K562 (cell line): ENCODE data around the gene TBC1D1. TPM values are rescaled to one million over a fixed set of nuclear protein-coding genes. Genes with fewer than 3 reads are reported as not detected.

ENCODE experiments used
- ATAC-seq: fragments of 200-7000 bp; cut with Tn5 transposase; 3 replicates; pipeline ENCODE4 v1.9.1; 2020; ENCODE audit warnings: moderate library complexity
- BruUV-seq: library from RNA; stranded (reverse); fragments of 400-500 nt; replicated peaks from 2 replicates; lab custom pipeline; 2021; lab: Mats Ljungman, UMichigan
- CTCF ChIA-PET: fragments of 300-600 bp; formaldehyde crosslinking; extraction: SDS; loops from one replicate; lab custom pipeline; 2021; ENCODE audit warnings: low intra/inter-chr PET ratio; lab: Yijun Ruan, JAX
- POLR2A ChIA-PET: fragments of 300-600, 350-650 bp; sonication (Branson Sonifier 250); formaldehyde crosslinking; extraction: SDS; loops from one replicate; lab custom pipeline; 2021; ENCODE audit warnings: antibody characterized with exemption, inconsistent platforms; lab: Yijun Ruan, JAX
- DNase-seq, 4 experiments: peaks; one replicate each; pipeline versions ENCODE4 v3.0.0 to v3.0.0-alpha.2; 2011 to 2018; ENCODE audit warnings: low spot score in 3 of 4, mixed read lengths in 3 of 4; ENCODE audit errors: extremely low read depth in 1 of 4
- FAIRE-seq: peaks from 2 replicates; lab custom pipeline; 2011; peaks lifted over from hg19 to GRCh38; lab: Jason Lieb, UNC
- H2AFZ ChIP-seq: 2 replicates; pipeline ENCODE4 v1.6.0; 2011; ENCODE audit warnings: low read depth, low read length, control low read depth, inconsistent platforms
- H3K27ac ChIP-seq: fragments of 200-600 bp; 3 replicates; pipeline ENCODE4 v1.8.0; 2011; ENCODE audit warnings: low read depth, mild to moderate bottlenecking, control low read depth, inconsistent platforms, low read length, moderate library complexity, mixed read lengths; ENCODE audit errors: extremely low read depth
- H3K27me3 ChIP-seq, 2 experiments: fragments of 300-600 bp in 1 of 2; 2 replicates in 1 of 2; 3 replicates in 1 of 2; pipeline versions ENCODE4 v1.6.0 to v1.8.0; 2011; ENCODE audit warnings: inconsistent platforms in 2 of 2, low read length in 2 of 2, mild to moderate bottlenecking in 1 of 2, mixed read lengths in 1 of 2, moderate library complexity in 1 of 2; ENCODE audit not compliant: control insufficient read depth in 2 of 2, insufficient read depth in 2 of 2
- H3K36me3 ChIP-seq: fragments of 300-600 bp; 3 replicates; pipeline ENCODE4 v1.8.0; 2011; ENCODE audit warnings: mild to moderate bottlenecking, low read length, inconsistent platforms; ENCODE audit not compliant: control insufficient read depth, insufficient read depth
- H3K4me1 ChIP-seq, 2 experiments: fragments of 200-600 bp in 1 of 2; replicated peaks in 1 of 2; 2 replicates in 1 of 2; 3 replicates in 1 of 2; pipeline versions ENCODE4 v1.5.1 to v1.8.0; 2011; ENCODE audit warnings: inconsistent platforms in 2 of 2, low read length in 2 of 2, mild to moderate bottlenecking in 1 of 2, mixed read lengths in 1 of 2, moderate library complexity in 1 of 2; ENCODE audit not compliant: control insufficient read depth in 2 of 2, insufficient read depth in 2 of 2
- H3K4me2 ChIP-seq: 2 replicates; pipeline ENCODE4 v1.6.1; 2011; ENCODE audit warnings: low read length, control low read depth, inconsistent platforms, mixed read lengths; ENCODE audit not compliant: insufficient read depth
- H3K4me3 ChIP-seq: fragments of 200-600 bp; sonication (generic), shearing (Covaris generic); 2 replicates; pipeline ENCODE4 v1.5.1; 2016; ENCODE audit warnings: control low read depth, inconsistent platforms
- H3K79me2 ChIP-seq: fragments of 200-600 bp; 3 replicates; pipeline ENCODE4 v1.8.0; 2011; ENCODE audit warnings: low read length, inconsistent platforms; ENCODE audit not compliant: control insufficient read depth, insufficient read depth
- H3K9ac ChIP-seq, 2 experiments: 2 replicates each; pipeline versions ENCODE4 v1.6.0 to v1.6.1; 2011; ENCODE audit warnings: low read depth in 2 of 2, low read length in 2 of 2, control low read depth in 1 of 2, inconsistent platforms in 1 of 2, mild to moderate bottlenecking in 1 of 2, mixed read lengths in 1 of 2; ENCODE audit not compliant: insufficient read depth in 1 of 2
- H3K9me1 ChIP-seq: one replicate; pipeline ENCODE4 v1.6.0; 2011; ENCODE audit warnings: inconsistent platforms, mild to moderate bottlenecking, low read length, moderate library complexity; ENCODE audit not compliant: control insufficient read depth, insufficient read depth
- H3K9me3 ChIP-seq: replicated peaks from 2 replicates; pipeline ENCODE4 v1.5.1; 2011; ENCODE audit warnings: low read depth, low read length, inconsistent platforms; ENCODE audit not compliant: control insufficient read depth, insufficient read depth
- H4K20me1 ChIP-seq: replicated peaks from 2 replicates; pipeline ENCODE4 v1.6.1; 2011; ENCODE audit warnings: low read length, inconsistent platforms, mixed read lengths; ENCODE audit not compliant: control insufficient read depth, insufficient read depth
- ARNT ChIP-seq, 2 experiments: fragments of 450-650 bp; IDR thresholded peaks; 2 replicates each; pipeline ENCODE4 v1.6.1; 2016; ENCODE audit warnings: mild to moderate bottlenecking in 1 of 2
- BRD9 ChIP-seq: fragments of 450-650 bp; IDR thresholded peaks from 2 replicates; pipeline ENCODE4 v1.6.1; 2018; ENCODE audit warnings: low read depth; ENCODE audit not compliant: partially characterized antibody
- CC2D1A ChIP-seq: fragments of 450-650 bp; IDR thresholded peaks from 2 replicates; pipeline ENCODE4 v1.6.1; 2017; ENCODE audit warnings: mild to moderate bottlenecking
- HOXB6 ChIP-seq: fragments of 250-450 bp; sonication (Bioruptor Pico); IDR thresholded peaks from 2 replicates; pipeline ENCODE4 v1.5.1; 2022; ENCODE audit warnings: mild to moderate bottlenecking, borderline replicate concordance
- LCOR ChIP-seq: sonication (generic); formaldehyde crosslinking; IDR thresholded peaks from 2 replicates; pipeline ENCODE4 v1.8.0; 2022; ENCODE audit warnings: mild to moderate bottlenecking, missing genetic modification reagents
- NFE2 ChIP-seq: IDR thresholded peaks from 2 replicates; pipeline ENCODE4 v1.6.1; 2014; ENCODE audit warnings: antibody characterized with exemption, low read depth
- PCBP1 ChIP-seq: fragments of 200-400 bp; formaldehyde crosslinking; IDR thresholded peaks from 2 replicates; pipeline ENCODE4 v1.6.1; 2018; ENCODE audit warnings: mild to moderate bottlenecking, low read depth, low read length; ENCODE audit not compliant: poor library complexity, severe bottlenecking
- TOE1 ChIP-seq, 2 experiments: fragments of 450-650 bp in 1 of 2; sonication (generic) in 1 of 2; formaldehyde crosslinking in 1 of 2; IDR thresholded peaks; 2 replicates each; pipeline versions ENCODE4 v1.7.1 to v1.8.0; 2016 to 2022; ENCODE audit warnings: borderline replicate concordance in 2 of 2, mild to moderate bottlenecking in 2 of 2, antibody characterized with exemption in 1 of 2, inconsistent platforms in 1 of 2, low read depth in 1 of 2, missing genetic modification reagents in 1 of 2, moderate library complexity in 1 of 2
- ZNF232 ChIP-seq: sonication (generic); formaldehyde crosslinking; IDR thresholded peaks from 2 replicates; pipeline ENCODE4 v1.8.0; 2022; ENCODE audit warnings: mild to moderate bottlenecking, missing genetic modification reagents
- WGBS: fragments of 100-300 bp; shearing (Covaris generic); methylation state at CpG from one replicate; pipeline ENCODE4 v1.1.6; 2016; ENCODE audit warnings: low coverage, mixed read lengths; ENCODE audit not compliant: insufficient coverage; ENCODE audit errors: missing lambda C conversion rate; 5-methylcytosine and 5-hydroxymethylcytosine counted together
- in situ Hi-C: fragments of 300-500 bp; cut with MboI; formaldehyde crosslinking; loops from 4 replicates; pipeline ENCODE4 v1.15.0; 2018; ENCODE audit warnings: inconsistent platforms, mixed read lengths
- intact Hi-C: fragments of 100-400 bp; cut with micrococcal nuclease; formaldehyde crosslinking; loops from 2 replicates; pipeline ENCODE4 v1.14.2; 2022
- polyA plus RNA-seq, 8 experiments: library from polyadenylated mRNA; depleted of rRNA in 4 of 8; stranded (reverse) in 5 of 8; unstranded in 3 of 8; fragments of >200 nt; fragmentation: Nextera tagmentation in 2 of 8; fragmentation: Illumina TruSeq in 1 of 8; extraction: Ambion mirVana in 2 of 8; extraction: Trizol in 1 of 8; gene quantifications; 2 replicates each; pipeline versions ENCODE4 v1.2.1 to v1.2.3, GENCODE V29; 2011 to 2014; ENCODE audit warnings: inconsistent platforms in 1 of 8, missing spikeins in 1 of 8
- total RNA-seq, 7 experiments: library from RNA; depleted of rRNA in 6 of 7; stranded (reverse); fragments of >200 nt in 6 of 7; fragmentation: Illumina TruSeq in 2 of 7; extraction: Trizol in 2 of 7; gene quantifications; 2 replicates each; pipeline versions ENCODE4 v1.2.1 to v1.2.3, GENCODE V29; 2011 to 2021; ENCODE audit warnings: low replicate concordance in 1 of 7
- TF ChIP-seq, protein P1 (sequence below): fragments of 250-450 bp; sonication (Bioruptor Pico); IDR thresholded peaks from 2 replicates; pipeline ENCODE4 v1.4.0; 2020
- TF ChIP-seq, protein P2 (sequence below): fragments of 450-650 bp; formaldehyde crosslinking; IDR thresholded peaks from 2 replicates; pipeline ENCODE4 v1.4.0; 2020; ENCODE audit warnings: mild to moderate bottlenecking, moderate library complexity

Gene TBC1D1
- total and polyA plus RNA-seq, 9 of the 15 experiments (the other 6 are each of a cell fraction or from before 2014, with no cell fraction given) = 0.59 to 14.2 (median 8.8) TPM

DNA sequence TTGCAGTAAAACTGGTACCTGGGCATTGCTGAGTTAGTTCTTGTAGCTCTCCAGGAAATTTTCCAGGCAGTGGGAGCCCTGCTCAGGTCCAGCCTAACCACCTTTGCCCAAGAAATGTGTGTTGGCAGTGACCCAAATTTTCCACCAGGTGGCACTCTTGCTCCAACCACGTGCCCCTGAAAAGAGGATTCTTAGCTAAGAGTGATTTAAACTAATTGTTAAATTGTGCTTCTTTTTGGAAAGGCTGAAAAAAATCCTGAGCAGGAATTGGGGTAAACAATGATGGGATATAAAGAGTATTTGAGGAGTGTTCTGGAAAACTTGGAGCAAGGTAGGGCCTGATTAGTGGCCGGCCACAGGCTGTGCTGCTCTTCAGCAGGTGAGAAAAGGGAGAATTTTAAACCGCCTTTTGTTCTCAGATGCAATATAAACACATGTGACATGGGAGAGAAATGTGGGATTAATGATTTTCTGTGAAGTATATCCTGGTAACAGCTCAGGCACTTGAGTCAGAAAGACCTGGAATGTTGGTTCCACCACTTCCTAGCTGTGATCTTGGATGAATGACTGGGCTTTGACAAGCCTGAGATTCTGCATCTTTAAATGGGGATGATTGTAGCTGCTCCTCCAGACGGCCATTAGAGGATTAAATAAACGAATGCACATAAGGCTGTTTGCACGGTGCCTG lies 288.9 kb downstream of the TBC1D1 start:
- CTCF ChIA-PET = interaction anchor here (0.6 to 3.0 kb wide), 9 partner anchors 82 to 603 kb away, joined by 3 to 16 read pairs (median 4); partner anchors contain the start of gene TLR10
- Histone ChIP-seq H3K4me3 (no peak overlapping the region), H3K9me3 (0 out of 2 replicates have a peak, but pooled peaks cover 3% of the 10 kb centered on the region), H3K36me3 (no peaks in the 10 kb centered on the region), H2AFZ (no peak overlapping the region), H3K79me2 (no peaks in the 10 kb centered on the region), H3K27ac (no peak overlapping the region), H3K9ac (no peak overlapping the region), H3K4me1 (peaks cover 4 to 15% of the 10 kb centered on the region in 2 experiments), H3K9me1 (no peaks in the 10 kb centered on the region), H3K27me3 (no peaks in the 10 kb centered on the region; a peak in 1 of 5 replicates), H3K4me2 (no peak overlapping the region), H4K20me1 (no peaks in the 10 kb centered on the region)
- BruUV-seq = no TSS peak
- WGBS = 42% methylated on average over 6 of the region's 6 CpGs
- peak; percentile 60 to 76 (median 72) for DNase-seq
- POLR2A ChIA-PET = interaction anchor here (0.7 to 1.1 kb wide), 6 partner anchors 16 to 551 kb away, joined by 3 to 5 read pairs (median 4); no protein-coding TSS in a partner anchor
- ATAC-seq = peak; percentile 83
- intact Hi-C loops (loop anchor here (1.0 to 10.0 kb wide), 4 partner anchors 140 to 551 kb away; no protein-coding TSS in a partner anchor), in situ Hi-C loops (loop anchor here (5.0 kb wide), 3 partner anchors 137 to 552 kb away; no protein-coding TSS in a partner anchor)
- peak; percentile 90 for FAIRE-seq
- TF ChIP-seq ZNF232 (CRISPR knock-in tag) (no peak), CC2D1A (peak; percentile 74; the same call in 1 of the 2 replicates), HOXB6 (CRISPR knock-in tag) (no peak), PCBP1 (no peak), LCOR (CRISPR knock-in tag) (0 out of 2 replicates have a peak, but pooled peaks have one; percentile 53), BRD9 (no peak), ARNT (IDR thresholded peaks at IDR 0.05) (no peak), NFE2 (no peak), TOE1 (IDR thresholded peaks at IDR 0.05; ENCODE audit: borderline replicate concordance) (no peak), TOE1 (CRISPR knock-in tag; IDR thresholded peaks at IDR 0.05; ENCODE audit: borderline replicate concordance, low read depth) (no peak)
- TF ChIP-seq, protein P1, sequence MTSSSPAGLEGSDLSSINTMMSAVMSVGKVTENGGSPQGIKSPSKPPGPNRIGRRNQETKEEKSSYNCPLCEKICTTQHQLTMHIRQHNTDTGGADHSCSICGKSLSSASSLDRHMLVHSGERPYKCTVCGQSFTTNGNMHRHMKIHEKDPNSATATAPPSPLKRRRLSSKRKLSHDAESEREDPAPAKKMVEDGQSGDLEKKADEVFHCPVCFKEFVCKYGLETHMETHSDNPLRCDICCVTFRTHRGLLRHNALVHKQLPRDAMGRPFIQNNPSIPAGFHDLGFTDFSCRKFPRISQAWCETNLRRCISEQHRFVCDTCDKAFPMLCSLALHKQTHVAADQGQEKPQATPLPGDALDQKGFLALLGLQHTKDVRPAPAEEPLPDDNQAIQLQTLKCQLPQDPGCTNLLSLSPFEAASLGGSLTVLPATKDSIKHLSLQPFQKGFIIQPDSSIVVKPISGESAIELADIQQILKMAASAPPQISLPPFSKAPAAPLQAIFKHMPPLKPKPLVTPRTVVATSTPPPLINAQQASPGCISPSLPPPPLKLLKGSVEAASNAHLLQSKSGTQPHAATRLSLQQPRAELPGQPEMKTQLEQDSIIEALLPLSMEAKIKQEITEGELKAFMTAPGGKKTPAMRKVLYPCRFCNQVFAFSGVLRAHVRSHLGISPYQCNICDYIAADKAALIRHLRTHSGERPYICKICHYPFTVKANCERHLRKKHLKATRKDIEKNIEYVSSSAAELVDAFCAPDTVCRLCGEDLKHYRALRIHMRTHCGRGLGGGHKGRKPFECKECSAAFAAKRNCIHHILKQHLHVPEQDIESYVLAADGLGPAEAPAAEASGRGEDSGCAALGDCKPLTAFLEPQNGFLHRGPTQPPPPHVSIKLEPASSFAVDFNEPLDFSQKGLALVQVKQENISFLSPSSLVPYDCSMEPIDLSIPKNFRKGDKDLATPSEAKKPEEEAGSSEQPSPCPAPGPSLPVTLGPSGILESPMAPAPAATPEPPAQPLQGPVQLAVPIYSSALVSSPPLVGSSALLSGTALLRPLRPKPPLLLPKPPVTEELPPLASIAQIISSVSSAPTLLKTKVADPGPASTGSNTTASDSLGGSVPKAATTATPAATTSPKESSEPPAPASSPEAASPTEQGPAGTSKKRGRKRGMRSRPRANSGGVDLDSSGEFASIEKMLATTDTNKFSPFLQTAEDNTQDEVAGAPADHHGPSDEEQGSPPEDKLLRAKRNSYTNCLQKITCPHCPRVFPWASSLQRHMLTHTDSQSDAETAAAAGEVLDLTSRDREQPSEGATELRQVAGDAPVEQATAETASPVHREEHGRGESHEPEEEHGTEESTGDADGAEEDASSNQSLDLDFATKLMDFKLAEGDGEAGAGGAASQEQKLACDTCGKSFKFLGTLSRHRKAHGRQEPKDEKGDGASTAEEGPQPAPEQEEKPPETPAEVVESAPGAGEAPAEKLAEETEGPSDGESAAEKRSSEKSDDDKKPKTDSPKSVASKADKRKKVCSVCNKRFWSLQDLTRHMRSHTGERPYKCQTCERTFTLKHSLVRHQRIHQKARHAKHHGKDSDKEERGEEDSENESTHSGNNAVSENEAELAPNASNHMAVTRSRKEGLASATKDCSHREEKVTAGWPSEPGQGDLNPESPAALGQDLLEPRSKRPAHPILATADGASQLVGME = no peak
- TF ChIP-seq, protein P2, sequence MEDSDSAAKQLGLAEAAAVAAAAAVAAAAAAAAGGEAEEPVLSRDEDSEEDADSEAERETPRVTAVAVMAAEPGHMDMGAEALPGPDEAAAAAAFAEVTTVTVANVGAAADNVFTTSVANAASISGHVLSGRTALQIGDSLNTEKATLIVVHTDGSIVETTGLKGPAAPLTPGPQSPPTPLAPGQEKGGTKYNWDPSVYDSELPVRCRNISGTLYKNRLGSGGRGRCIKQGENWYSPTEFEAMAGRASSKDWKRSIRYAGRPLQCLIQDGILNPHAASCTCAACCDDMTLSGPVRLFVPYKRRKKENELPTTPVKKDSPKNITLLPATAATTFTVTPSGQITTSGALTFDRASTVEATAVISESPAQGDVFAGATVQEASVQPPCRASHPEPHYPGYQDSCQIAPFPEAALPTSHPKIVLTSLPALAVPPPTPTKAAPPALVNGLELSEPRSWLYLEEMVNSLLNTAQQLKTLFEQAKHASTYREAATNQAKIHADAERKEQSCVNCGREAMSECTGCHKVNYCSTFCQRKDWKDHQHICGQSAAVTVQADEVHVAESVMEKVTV (CRISPR knock-in tag) = peak; percentile 96
